Measurements from ENCODE around the gene FBXO30.

FBXO30 gene

GRCh38 chr6:145809211-145809610 is 5.4 kb downstream of the FBXO30 start:
- H2BK120ac ChIP-seq (ENCODE audit: low read depth, low read length), result no peak overlapping the region
- no peaks in the 10 kb centered on the region for H3K27me3 ChIP-seq (ENCODE audit: control insufficient read depth in 3 of 3, insufficient read depth in 3 of 3, low read depth in 1 of 3, low read length in 3 of 3)
- H3K14ac ChIP-seq (ENCODE audit: low read length), result no peak overlapping the region
- peaks cover 0 to 11% of the 10 kb centered on the region in 2 donors for H3K4me1 ChIP-seq (ENCODE audit: control insufficient read depth in 2 of 2, insufficient read depth in 1 of 2, low read depth in 1 of 2, low read length in 2 of 2)
- no peak overlapping the region for H3K18ac ChIP-seq (ENCODE audit: low read length)
- H3K79me1 ChIP-seq (ENCODE audit: low read depth, low read length), result peaks cover 2% of the 10 kb centered on the region
- no peak overlapping the region for H2BK15ac ChIP-seq (ENCODE audit: low read length)
- no peak overlapping the region for H2AFZ ChIP-seq (ENCODE audit: low read length)
- H3K23ac ChIP-seq (ENCODE audit: low read depth, low read length, poor library complexity), result no peak overlapping the region
- no peak overlapping the region for H2BK12ac ChIP-seq (ENCODE audit: low read length)
- H3K9ac ChIP-seq (ENCODE audit: low read depth, low read length, poor library complexity), result no peak overlapping the region
- no peak overlapping the region for H2AK5ac ChIP-seq (ENCODE audit: low read depth, low read length)
- no peak overlapping the region for H3K27ac ChIP-seq (replicated peaks; ENCODE audit: low read length)
- H2BK5ac ChIP-seq (ENCODE audit: low read length), result no peak overlapping the region
- H4K91ac ChIP-seq (ENCODE audit: low read depth, low read length, poor library complexity), result no peak overlapping the region
- peaks cover 12 to 33% of the 10 kb centered on the region in 2 donors for H3K36me3 ChIP-seq (replicated peaks in 1 of 2; ENCODE audit: control insufficient read depth in 2 of 2, insufficient read depth in 2 of 2, low read length in 2 of 2)
- H4K8ac ChIP-seq (ENCODE audit: low read depth, low read length), result no peak overlapping the region
- no peak for DNase-seq (ENCODE audit: low spot score)
- no peak overlapping the region for H3K4me3 ChIP-seq (ENCODE audit: low read length in 2 of 2)
- peaks cover 0 to 8% of the 10 kb centered on the region in 2 donors for H3K9me3 ChIP-seq (replicated peaks in 1 of 2; ENCODE audit: control insufficient read depth in 2 of 2, insufficient read depth in 1 of 2, low read depth in 1 of 2, low read length in 2 of 2)
- H3K4ac ChIP-seq (ENCODE audit: low read length), result no peak overlapping the region
- H3K4me2 ChIP-seq (ENCODE audit: insufficient read depth, low read length, poor library complexity, severe bottlenecking), result no peak overlapping the region

- no peak overlapping the region for H2BK5ac ChIP-seq (ENCODE audit: low read length)
- H2BK120ac ChIP-seq (ENCODE audit: low read depth, low read length), result no peak overlapping the region
- no peak overlapping the region for H3K4ac ChIP-seq (ENCODE audit: low read length)
- no peak overlapping the region for H2AFZ ChIP-seq (ENCODE audit: low read length)
- WGBS, 2 donors (ENCODE audit: extremely low coverage in 2 of 2, insufficient read length in 2 of 2, insufficient replicate concordance in 1 of 2), result 100% methylated on average over 1 of the region's 2 CpGs
- no peak overlapping the region for H2BK12ac ChIP-seq (ENCODE audit: low read length)
- H3K36me3 ChIP-seq (replicated peaks in 1 of 2; ENCODE audit: control insufficient read depth in 2 of 2, insufficient read depth in 2 of 2, low read length in 2 of 2), result peaks cover 14 to 42% of the 10 kb centered on the region in 2 donors
- H3K79me1 ChIP-seq (ENCODE audit: low read depth, low read length), result peaks cover 2% of the 10 kb centered on the region
- H3K18ac ChIP-seq (ENCODE audit: low read length), result no peak overlapping the region
- no peak overlapping the region for H3K23ac ChIP-seq (ENCODE audit: low read depth, low read length, poor library complexity)
- H4K8ac ChIP-seq (ENCODE audit: low read depth, low read length), result no peak overlapping the region
- H3K27me3 ChIP-seq (ENCODE audit: control insufficient read depth in 3 of 3, insufficient read depth in 3 of 3, low read depth in 1 of 3, low read length in 3 of 3), result no peaks in the 10 kb centered on the region
- H3K14ac ChIP-seq (ENCODE audit: low read length), result no peak overlapping the region
- no peak overlapping the region for H4K91ac ChIP-seq (ENCODE audit: low read depth, low read length, poor library complexity)
- H3K4me1 ChIP-seq (ENCODE audit: control insufficient read depth in 2 of 2, insufficient read depth in 1 of 2, low read depth in 1 of 2, low read length in 2 of 2), result peaks cover 0 to 11% of the 10 kb centered on the region in 2 donors
- no peak for DNase-seq (ENCODE audit: low spot score)
- no peak overlapping the region for H3K4me3 ChIP-seq (ENCODE audit: low read length in 2 of 2)
- H2AK5ac ChIP-seq (ENCODE audit: low read depth, low read length), result no peak overlapping the region
- H3K9me3 ChIP-seq (replicated peaks in 1 of 2; ENCODE audit: control insufficient read depth in 2 of 2, insufficient read depth in 1 of 2, low read depth in 1 of 2, low read length in 2 of 2), result peaks cover 0 to 8% of the 10 kb centered on the region in 2 donors
- H3K9ac ChIP-seq (ENCODE audit: low read depth, low read length, poor library complexity), result no peak overlapping the region
- no peak overlapping the region for H2BK15ac ChIP-seq (ENCODE audit: low read length)
- H3K4me2 ChIP-seq (ENCODE audit: insufficient read depth, low read length, poor library complexity, severe bottlenecking), result no peak overlapping the region
- H3K27ac ChIP-seq (replicated peaks; ENCODE audit: low read length), result no peak overlapping the region
Measured at GRCh38 chr6:145808239-145808638, 6.4 kb downstream of the FBXO30 start.

GRCh38 chr6:145802141-145802540 is 12.5 kb downstream of the FBXO30 start:
- peaks cover 0 to 8% of the 10 kb centered on the region in 2 donors for H3K9me3 ChIP-seq (replicated peaks in 1 of 2; ENCODE audit: control insufficient read depth in 2 of 2, insufficient read depth in 1 of 2, low read depth in 1 of 2, low read length in 2 of 2)
- no peaks in the 10 kb centered on the region for H3K4me1 ChIP-seq (ENCODE audit: control insufficient read depth in 2 of 2, insufficient read depth in 1 of 2, low read depth in 1 of 2, low read length in 2 of 2)
- DNase-seq (ENCODE audit: low spot score), result no peak
- no peaks in the 10 kb centered on the region for H3K79me1 ChIP-seq (ENCODE audit: low read depth, low read length)
- no peak overlapping the region for H2AFZ ChIP-seq (ENCODE audit: low read length)
- no peak overlapping the region for H2AK5ac ChIP-seq (ENCODE audit: low read depth, low read length)
- H3K36me3 ChIP-seq (replicated peaks in 1 of 2; ENCODE audit: control insufficient read depth in 2 of 2, insufficient read depth in 2 of 2, low read length in 2 of 2), result peaks cover 19 to 98% of the 10 kb centered on the region in 2 donors
- H3K14ac ChIP-seq (ENCODE audit: low read length), result no peak overlapping the region
- H3K27ac ChIP-seq (replicated peaks; ENCODE audit: low read length), result no peak overlapping the region
- WGBS, 2 donors (ENCODE audit: extremely low coverage in 2 of 2, insufficient read length in 2 of 2, insufficient replicate concordance in 1 of 2), result 100% methylated on average over 1 of the region's 5 CpGs
- H2BK15ac ChIP-seq (ENCODE audit: low read length), result no peak overlapping the region
- H4K8ac ChIP-seq (ENCODE audit: low read depth, low read length), result no peak overlapping the region
- no peak overlapping the region for H3K9ac ChIP-seq (ENCODE audit: low read depth, low read length, poor library complexity)
- H3K4ac ChIP-seq (ENCODE audit: low read length), result no peak overlapping the region
- no peak overlapping the region for H2BK120ac ChIP-seq (ENCODE audit: low read depth, low read length)
- H3K27me3 ChIP-seq (ENCODE audit: control insufficient read depth in 3 of 3, insufficient read depth in 3 of 3, low read depth in 1 of 3, low read length in 3 of 3), result no peaks in the 10 kb centered on the region
- H2BK5ac ChIP-seq (ENCODE audit: low read length), result no peak overlapping the region
- H4K91ac ChIP-seq (ENCODE audit: low read depth, low read length, poor library complexity), result no peak overlapping the region
- H3K4me2 ChIP-seq (ENCODE audit: insufficient read depth, low read length, poor library complexity, severe bottlenecking), result no peak overlapping the region
- H3K4me3 ChIP-seq (ENCODE audit: low read length in 2 of 2), result no peak overlapping the region
- H3K23ac ChIP-seq (ENCODE audit: low read depth, low read length, poor library complexity), result no peak overlapping the region
- no peak overlapping the region for H2BK12ac ChIP-seq (ENCODE audit: low read length)
- no peak overlapping the region for H3K18ac ChIP-seq (ENCODE audit: low read length)

- Histone ChIP-seq H3K23ac (ENCODE audit: low read depth, low read length, poor library complexity) (no peak overlapping the region), H3K4ac (ENCODE audit: low read length) (no peak overlapping the region), H3K4me2 (ENCODE audit: insufficient read depth, low read length, poor library complexity, severe bottlenecking) (no peak overlapping the region), H3K9me3 (replicated peaks in 1 of 2; ENCODE audit: control insufficient read depth in 2 of 2, insufficient read depth in 1 of 2, low read depth in 1 of 2, low read length in 2 of 2) (peaks cover 0 to 7% of the 10 kb centered on the region in 2 donors), H2BK12ac (ENCODE audit: low read length) (no peak overlapping the region), H3K4me1 (ENCODE audit: control insufficient read depth in 2 of 2, insufficient read depth in 1 of 2, low read depth in 1 of 2, low read length in 2 of 2) (no peaks in the 10 kb centered on the region), H3K9ac (ENCODE audit: low read depth, low read length, poor library complexity) (peak overlapping the region; percentile 2), H3K18ac (ENCODE audit: low read length) (no peak overlapping the region), H2BK5ac (ENCODE audit: low read length) (no peak overlapping the region), H3K79me1 (ENCODE audit: low read depth, low read length) (no peaks in the 10 kb centered on the region), H3K14ac (ENCODE audit: low read length) (no peak overlapping the region), H2AFZ (ENCODE audit: low read length) (no peak overlapping the region), H4K91ac (ENCODE audit: low read depth, low read length, poor library complexity) (no peak overlapping the region), H2BK15ac (ENCODE audit: low read length) (no peak overlapping the region), H4K8ac (ENCODE audit: low read depth, low read length) (peak overlapping the region; percentile 4), H3K4me3 (ENCODE audit: low read length in 2 of 2) (no peak overlapping the region), H3K27me3 (ENCODE audit: control insufficient read depth in 3 of 3, insufficient read depth in 3 of 3, low read depth in 1 of 3, low read length in 3 of 3) (no peaks in the 10 kb centered on the region), H2AK5ac (ENCODE audit: low read depth, low read length) (no peak overlapping the region), H3K27ac (replicated peaks; ENCODE audit: low read length) (no peak overlapping the region), H2BK120ac (ENCODE audit: low read depth, low read length) (no peak overlapping the region), H3K36me3 (replicated peaks in 1 of 2; ENCODE audit: control insufficient read depth in 2 of 2, insufficient read depth in 2 of 2, low read length in 2 of 2) (peaks cover 19 to 88% of the 10 kb centered on the region in 2 donors)
- WGBS, 2 donors (ENCODE audit: extremely low coverage in 2 of 2, insufficient read length in 2 of 2, insufficient replicate concordance in 1 of 2), result no CpG with 5 or more reads among the region's 6 CpGs
- DNase-seq (ENCODE audit: low spot score), result no peak
Measured at GRCh38 chr6:145801021-145801420, 13.6 kb downstream of the FBXO30 start.

All from neuronal stem cell (in vitro differentiated cells).